Measurements from ENCODE around the gene PPP1R9B.

- TF ChIP-seq POLR2A (IDR thresholded peaks at IDR 0.05) = no peak
- TF ChIP-seq CTCF (IDR thresholded peaks at IDR 0.05) = no peak
These were observed 14.3 kb downstream of the PPP1R9B start for GRCh38 chr17:50136096-50136687.

Measured in uterus (tissue), 2 donors.